ENCODE results near the gene CD63. TPM values are rescaled to one million over a fixed set of nuclear protein-coding genes. Genes with fewer than 3 reads are reported as not detected.

Gene CD63
- total and polyA plus RNA-seq, 2 experiments from 2014 or later = 1,401 to 2,624 TPM

- Histone ChIP-seq H3K79me2 (peaks cover 8% of the 10 kb centered on the region), H4K20me1 (ENCODE audit: insufficient read depth, poor library complexity, severe bottlenecking) (no peaks in the 10 kb centered on the region), H3K4me1 (ENCODE audit: insufficient read depth) (no peaks in the 10 kb centered on the region), H3K27me3 (no peaks in the 10 kb centered on the region), H2AFZ (no peak overlapping the region), H3K27ac (no peak overlapping the region), H3K36me3 (replicated peaks; ENCODE audit: insufficient read depth, low read depth) (peaks cover 7% of the 10 kb centered on the region), H3K9me3 (ENCODE audit: low read depth) (no peaks in the 10 kb centered on the region), H3K4me2 (no peak overlapping the region), H3K4me3 (no peak overlapping the region), H3K9me2 (replicated peaks; ENCODE audit: insufficient read depth) (no peaks in the 10 kb centered on the region)
- TF ChIP-seq EZH2 (IDR thresholded peaks at IDR 0.05; ENCODE audit: borderline replicate concordance) = no peak
- TF ChIP-seq CTCF (IDR thresholded peaks at IDR 0.05; ENCODE audit: poor library complexity) = no peak
- DNase-seq (ENCODE audit: low spot score) = no peak
- 81% methylated on average over 2 of the region's 2 CpGs for WGBS (ENCODE audit: low lambda C conversion rate, missing lambda C conversion rate)
Observed at GRCh38 chr12:55757701-55758100, 28.9 kb upstream of the CD63 start.

- Histone ChIP-seq H3K79me2 (peaks cover 7% of the 10 kb centered on the region), H3K27me3 (no peaks in the 10 kb centered on the region), H3K4me3 (no peak overlapping the region), H3K4me2 (no peak overlapping the region), H3K27ac (no peak overlapping the region), H3K9me3 (ENCODE audit: low read depth) (no peaks in the 10 kb centered on the region), H3K36me3 (replicated peaks; ENCODE audit: insufficient read depth, low read depth) (peaks cover 7% of the 10 kb centered on the region), H4K20me1 (ENCODE audit: insufficient read depth, poor library complexity, severe bottlenecking) (no peaks in the 10 kb centered on the region), H3K4me1 (ENCODE audit: insufficient read depth) (no peaks in the 10 kb centered on the region), H3K9me2 (replicated peaks; ENCODE audit: insufficient read depth) (no peaks in the 10 kb centered on the region), H2AFZ (no peak overlapping the region)
- TF ChIP-seq CTCF (IDR thresholded peaks at IDR 0.05; ENCODE audit: poor library complexity) (no peak), EZH2phosphoT487 (IDR thresholded peaks at IDR 0.05; ENCODE audit: low read depth, severe bottlenecking, unreplicated experiment) (no peak), EZH2 (IDR thresholded peaks at IDR 0.05; ENCODE audit: borderline replicate concordance) (no peak)
- no peak for DNase-seq (ENCODE audit: low spot score)
- WGBS (ENCODE audit: low lambda C conversion rate, missing lambda C conversion rate) = 32% methylated on average over 2 of the region's 2 CpGs
Observed at GRCh38 chr12:55755246-55755645, 26.4 kb upstream of the CD63 start.

- 95% methylated on average over 18 of the region's 18 CpGs for WGBS (ENCODE audit: low lambda C conversion rate, missing lambda C conversion rate)
Observed at GRCh38 chr12:55748230-55748993, 19.6 kb upstream of the CD63 start.

More at GRCh38 chr12:55748230-55748993, 19.6 kb upstream of the CD63 start:
- Histone ChIP-seq H3K4me1 (ENCODE audit: insufficient read depth) (peaks cover 21% of the 10 kb centered on the region), H3K9me3 (ENCODE audit: low read depth) (no peaks in the 10 kb centered on the region), H4K20me1 (ENCODE audit: insufficient read depth, poor library complexity, severe bottlenecking) (no peaks in the 10 kb centered on the region), H3K27ac (no peak overlapping the region), H3K4me2 (no peak overlapping the region), H3K79me2 (peaks cover 20% of the 10 kb centered on the region), H3K9me2 (replicated peaks; ENCODE audit: insufficient read depth) (no peaks in the 10 kb centered on the region), H3K27me3 (no peaks in the 10 kb centered on the region), H3K36me3 (replicated peaks; ENCODE audit: insufficient read depth, low read depth) (no peaks in the 10 kb centered on the region), H2AFZ (no peak overlapping the region), H3K4me3 (no peak overlapping the region)
- TF ChIP-seq CTCF (IDR thresholded peaks at IDR 0.05; ENCODE audit: poor library complexity) (no peak), EZH2 (IDR thresholded peaks at IDR 0.05; ENCODE audit: borderline replicate concordance) (no peak), EZH2phosphoT487 (IDR thresholded peaks at IDR 0.05; ENCODE audit: low read depth, severe bottlenecking, unreplicated experiment) (no peak)
- DNase-seq (ENCODE audit: low spot score) = no peak

Data from hepatocyte (in vitro differentiated cells).